ENCODE measurements around the gene GGT5.
"Not testable (repeated sequence)": the region's sequence is repeated elsewhere in the genome, so short reads cannot be mapped to it uniquely, and the experiment has no call there.

GGT5 gene

GRCh38 chr22:24284747-24285203 lies 39.9 kb upstream of the GGT5 start:
- no peak for TF ChIP-seq CTCF (conservative IDR thresholded peaks at IDR 0.05)
- H3K27ac ChIP-seq: no peak overlapping the region; the same call in 1 of the 2 replicates

GRCh38 chr22:24282401-24282800 lies 37.5 kb upstream of the GGT5 start:
- H3K27ac ChIP-seq: no peak overlapping the region
- no peak for TF ChIP-seq CTCF (conservative IDR thresholded peaks at IDR 0.05)

DNA sequence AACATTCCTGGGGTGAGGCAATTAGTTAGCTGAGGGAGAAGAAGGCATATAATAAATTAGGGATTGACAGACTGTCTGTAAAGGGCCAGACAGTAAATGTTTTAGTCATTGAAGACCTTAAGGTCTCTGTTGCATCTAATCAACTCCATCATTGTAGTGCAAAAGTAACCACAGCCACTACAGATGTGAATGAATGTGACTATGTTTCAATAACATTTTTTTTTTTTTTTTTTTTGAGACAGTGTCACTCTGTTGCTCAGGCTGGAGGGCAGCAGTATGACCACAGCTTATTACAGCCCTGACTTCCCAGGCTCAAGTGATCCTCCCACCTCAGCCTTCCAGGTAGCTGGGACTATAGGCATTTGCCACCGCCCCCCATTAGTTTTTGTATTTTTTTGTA lies 35.5 kb upstream of the GGT5 start:
- H3K27ac ChIP-seq: not testable (repeated sequence)

DNA sequence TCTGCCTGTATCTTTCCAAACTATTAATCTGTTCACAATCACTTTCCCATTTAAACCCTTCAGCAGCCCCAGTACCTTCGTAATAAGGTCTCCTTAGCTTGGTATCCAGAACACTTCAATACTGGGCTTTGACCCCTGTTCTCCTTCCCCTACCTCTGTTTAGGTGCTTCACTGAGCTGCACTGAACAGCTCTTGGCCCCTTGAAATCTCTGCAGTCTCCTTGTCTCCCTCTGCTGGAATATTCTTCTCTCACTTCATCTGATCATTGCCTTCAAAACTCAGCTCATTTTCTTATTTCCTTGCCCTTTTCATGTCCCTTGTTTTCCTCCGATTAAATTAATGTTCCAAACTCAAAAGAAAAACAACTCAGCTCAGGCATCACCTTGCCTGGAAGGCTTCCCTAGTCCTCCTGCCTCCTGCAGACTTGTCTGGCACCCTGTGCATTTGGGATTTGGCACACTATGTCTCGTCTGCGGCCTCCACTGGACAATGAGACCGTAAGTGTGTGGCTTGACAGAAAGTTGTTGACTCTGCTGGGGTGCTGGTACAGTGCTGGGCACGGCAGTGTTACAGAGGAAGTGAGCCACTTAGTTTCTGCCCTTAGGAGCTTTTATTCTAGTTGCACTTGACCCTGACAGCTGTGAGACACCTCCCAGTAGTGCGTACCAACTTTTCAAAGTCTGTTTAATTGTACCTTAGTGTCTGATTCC lies 30.0 kb upstream of the GGT5 start:
- peak overlapping the region; percentile 98 for H3K27ac ChIP-seq
- peak; percentile 38 for TF ChIP-seq CTCF (conservative IDR thresholded peaks at IDR 0.05)

- peak overlapping the region; percentile 98 for H3K27ac ChIP-seq
Measured at GRCh38 chr22:24273906-24274305, 29.0 kb upstream of the GGT5 start.

GRCh38 chr22:24273031-24273430 lies 28.1 kb upstream of the GGT5 start:
- peak overlapping the region; percentile 98 for H3K27ac ChIP-seq

GRCh38 chr22:24271386-24271854 lies 26.5 kb upstream of the GGT5 start:
- peak overlapping the region; percentile 98 for H3K27ac ChIP-seq
- TF ChIP-seq CTCF (conservative IDR thresholded peaks at IDR 0.05): no peak

DNA sequence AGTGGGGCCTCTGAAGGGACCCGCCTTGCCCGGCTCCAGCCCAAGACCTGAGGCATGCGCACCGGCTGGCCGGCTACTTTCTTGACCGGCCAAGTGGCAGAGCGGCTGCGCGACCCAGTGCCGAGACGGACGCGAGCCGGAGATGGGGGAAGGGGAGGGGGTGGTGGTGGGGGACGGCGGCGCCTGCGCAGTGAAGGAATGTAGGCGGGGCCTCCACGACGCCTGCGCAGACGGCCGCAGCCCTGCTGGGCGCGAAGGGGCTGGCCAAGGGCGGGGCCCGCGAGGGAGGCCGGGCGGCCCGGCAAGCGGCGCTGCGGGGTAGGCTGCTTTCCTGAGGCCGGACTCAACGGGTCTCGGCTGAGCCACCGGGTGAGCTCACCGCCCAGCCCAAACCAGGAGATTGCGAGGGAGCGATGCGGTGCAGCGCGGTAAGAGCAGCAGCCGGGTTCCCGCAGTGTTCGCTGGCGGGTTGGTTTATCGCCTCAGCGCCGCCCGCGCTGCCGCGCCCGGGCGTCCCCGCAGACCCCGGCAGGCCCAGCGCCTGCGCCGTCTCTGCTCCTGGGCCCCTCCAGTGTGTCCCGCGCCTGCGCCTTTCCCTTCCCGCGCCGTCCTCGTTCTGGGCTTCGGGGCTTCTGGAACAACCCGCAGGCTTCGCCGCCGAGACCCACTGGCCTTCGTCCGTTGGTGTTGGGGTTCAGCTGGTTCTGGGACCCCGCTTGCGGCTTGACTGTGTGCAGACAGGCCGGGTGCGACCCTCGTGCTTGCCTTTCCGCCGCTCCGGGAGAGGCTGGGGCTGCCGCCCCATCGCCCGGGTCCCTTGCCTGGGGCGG lies 25.9 kb upstream of the GGT5 start, which contains the start of gene SPECC1L:
Gene SPECC1L (plus strand): TSS at position 276 of the 830 bp plus-strand sequence. CDS start 31,401 bp downstream, outside the sequence.
- TF ChIP-seq CTCF (conservative IDR thresholded peaks at IDR 0.05): 0 out of 2 replicates have a peak, but pooled peaks have one; percentile 17
- H3K27ac ChIP-seq: peak within 1 kb of the TSS; percentile 98

DNA sequence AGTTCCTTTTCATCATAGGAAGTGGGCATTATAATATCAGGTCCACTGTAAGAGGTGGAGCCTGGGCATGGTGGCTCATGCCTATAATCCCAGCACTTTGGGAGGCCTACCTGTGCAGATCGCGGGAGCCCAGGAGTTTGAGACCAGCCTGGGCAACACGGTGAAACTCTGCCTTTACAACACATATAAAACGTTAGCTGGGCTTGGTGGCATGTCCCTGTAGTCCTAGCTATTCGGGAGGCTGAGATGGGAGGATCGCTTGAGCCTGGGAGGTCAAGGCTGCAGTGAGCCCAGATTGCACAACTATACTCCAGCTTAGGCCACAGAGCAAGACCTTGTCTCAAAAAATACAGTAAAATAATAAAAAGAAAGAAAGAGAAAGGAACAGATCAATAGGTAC lies 21.6 kb upstream of the GGT5 start:
- H3K27ac ChIP-seq: not testable (repeated sequence)
